Mesendoderm (in vitro differentiated cells): Measurements from ENCODE around the gene BRINP1.

Source experiments
- DNase-seq: peaks from one replicate; pipeline ENCODE4 v3.0.0; 2013
- H2AK5ac ChIP-seq: 2 replicates; pipeline ENCODE4 v1.6.1; 2013; ENCODE audit warnings: low read length, inconsistent platforms
- H2BK120ac ChIP-seq: 2 replicates; pipeline ENCODE4 v1.6.1; 2013; ENCODE audit warnings: low read depth, mild to moderate bottlenecking, low read length, moderate library complexity, mixed read lengths
- H2BK15ac ChIP-seq: replicated peaks from 2 replicates; pipeline ENCODE4 v1.6.1; 2013; ENCODE audit warnings: low read depth, mild to moderate bottlenecking, moderate library complexity
- H2BK5ac ChIP-seq: 2 replicates; pipeline ENCODE4 v1.6.1; 2013; ENCODE audit warnings: low read length, inconsistent platforms
- H3K18ac ChIP-seq: 2 replicates; pipeline ENCODE4 v1.6.1; 2013; ENCODE audit warnings: mild to moderate bottlenecking, low read length, mixed read lengths
- H3K23ac ChIP-seq: one replicate; pipeline ENCODE4 v1.6.1; 2013; ENCODE audit warnings: low read length
- H3K27ac ChIP-seq: 2 replicates; pipeline ENCODE4 v1.5.1; 2013; ENCODE audit warnings: low read depth, mild to moderate bottlenecking, inconsistent platforms, low read length, moderate library complexity
- H3K27me3 ChIP-seq: 2 replicates; pipeline ENCODE4 v1.6.1; 2013; ENCODE audit warnings: low read length, control low read depth, mild to moderate bottlenecking, inconsistent platforms; ENCODE audit not compliant: insufficient read depth, poor library complexity
- H3K36me3 ChIP-seq: 2 replicates; pipeline ENCODE4 v1.6.1; 2013; ENCODE audit warnings: low read length, inconsistent platforms; ENCODE audit not compliant: control insufficient read depth, insufficient read depth
- H3K4ac ChIP-seq: one replicate; pipeline ENCODE4 v1.6.1; 2013; ENCODE audit warnings: low read depth, mild to moderate bottlenecking, low read length, moderate library complexity
- H3K4me1 ChIP-seq: 2 replicates; pipeline ENCODE4 v1.6.1; 2013; ENCODE audit warnings: low read depth, low read length, inconsistent platforms; ENCODE audit not compliant: control insufficient read depth
- H3K4me2 ChIP-seq: 2 replicates; pipeline ENCODE4 v1.6.1; 2013; ENCODE audit warnings: low read length
- H3K4me3 ChIP-seq: 2 replicates; pipeline ENCODE4 v1.5.1; 2013; ENCODE audit warnings: mild to moderate bottlenecking, low read length
- H3K56ac ChIP-seq: one replicate; pipeline ENCODE4 v1.6.1; 2013; ENCODE audit warnings: low read length
- H3K79me1 ChIP-seq: 2 replicates; pipeline ENCODE4 v1.6.1; 2013; ENCODE audit warnings: low read length, inconsistent platforms
- H3K79me2 ChIP-seq: 2 replicates; pipeline ENCODE4 v1.6.1; 2013; ENCODE audit warnings: mild to moderate bottlenecking, low read length; ENCODE audit not compliant: control insufficient read depth, insufficient read depth
- H3K9ac ChIP-seq: 2 replicates; pipeline ENCODE4 v1.6.1; 2013; ENCODE audit warnings: low read length, inconsistent platforms
- H4K5ac ChIP-seq: one replicate; pipeline ENCODE4 v1.6.1; 2013; ENCODE audit warnings: low read length
- H4K8ac ChIP-seq: one replicate; pipeline ENCODE4 v1.6.1; 2013; ENCODE audit warnings: low read depth, mild to moderate bottlenecking, control low read depth, low read length, moderate library complexity
- whole genome bisulfite sequencing: extraction: QIAGEN DNeasy Blood & Tissue Kit; methylation state at CpG from one replicate; pipeline ENCODE4 v1.1.7; 2013; ENCODE audit warnings: low lambda C conversion rate, missing lambda C conversion rate; ENCODE audit not compliant: insufficient coverage; ENCODE audit errors: extremely low coverage; 5-methylcytosine and 5-hydroxymethylcytosine counted together

BRINP1 gene

DNA sequence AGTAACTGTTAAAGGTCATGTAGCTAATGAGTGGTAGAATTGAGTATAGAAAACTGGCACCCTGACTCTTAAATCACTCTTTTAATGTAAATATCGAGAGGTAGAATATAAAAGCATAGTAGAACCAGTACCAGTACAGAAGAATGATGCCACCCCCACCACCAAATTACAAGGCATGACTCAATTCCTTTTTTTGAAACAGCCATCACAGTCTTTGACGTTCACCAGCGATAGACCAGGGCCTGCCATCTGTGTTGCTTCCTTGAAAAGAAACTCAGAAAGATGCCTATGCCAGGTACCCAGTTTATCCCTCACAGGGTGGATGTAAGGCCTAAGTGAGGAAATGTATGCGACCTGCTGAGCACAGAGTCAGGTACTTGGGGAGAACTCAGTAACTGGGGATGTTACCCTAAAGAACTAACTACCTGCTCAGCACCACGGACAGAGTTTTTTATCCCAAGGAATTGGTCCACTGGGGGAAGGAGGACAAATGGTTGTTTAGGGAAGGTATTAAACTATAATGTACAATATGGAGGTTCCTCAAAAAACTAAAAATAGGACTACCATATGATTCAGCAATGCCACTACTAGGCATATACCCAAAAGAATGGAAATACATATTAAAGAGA is 116.5 kb downstream of the BRINP1 start:
- DNase-seq: peak; percentile 34
- Histone ChIP-seq H2BK120ac (no peak overlapping the region), H4K5ac (no peak overlapping the region), H3K9ac (no peak overlapping the region), H4K8ac (no peak overlapping the region), H3K79me2 (no peaks in the 10 kb centered on the region), H3K27ac (no peak overlapping the region), H3K4me3 (no peak overlapping the region), H3K27me3 (no peaks in the 10 kb centered on the region), H3K23ac (no peak overlapping the region), H3K36me3 (no peaks in the 10 kb centered on the region), H2BK5ac (no peak overlapping the region), H2BK15ac (no peak overlapping the region), H3K18ac (no peak overlapping the region), H3K4ac (no peak overlapping the region), H3K4me1 (no peaks in the 10 kb centered on the region), H3K4me2 (no peak overlapping the region), H3K79me1 (no peaks in the 10 kb centered on the region), H3K56ac (no peak overlapping the region), H2AK5ac (no peak overlapping the region)
- WGBS: no CpG with 5 or more reads among the region's 5 CpGs

DNA sequence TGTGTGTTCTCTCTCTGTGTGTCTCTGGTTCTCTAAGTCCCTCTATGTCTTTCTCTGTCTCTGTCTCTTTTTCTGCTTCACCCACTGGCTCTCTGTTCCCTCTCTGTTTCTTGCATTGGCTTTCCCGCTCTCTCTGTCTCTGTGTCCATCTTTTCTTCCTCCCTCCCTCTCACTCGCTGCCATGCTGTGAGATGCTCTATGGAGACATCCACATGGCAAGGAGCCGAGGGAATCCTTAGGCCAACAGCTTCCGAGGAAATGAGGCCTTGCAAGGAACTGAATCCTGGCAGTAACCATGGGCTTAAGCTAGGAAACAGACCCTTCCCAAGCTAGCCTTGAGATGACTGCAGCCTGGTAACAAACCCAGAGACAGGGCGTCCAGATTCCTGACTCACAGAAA is 117.3 kb downstream of the BRINP1 start:
- H3K4ac ChIP-seq: no peak overlapping the region
- no peak overlapping the region for H4K8ac ChIP-seq

DNA sequence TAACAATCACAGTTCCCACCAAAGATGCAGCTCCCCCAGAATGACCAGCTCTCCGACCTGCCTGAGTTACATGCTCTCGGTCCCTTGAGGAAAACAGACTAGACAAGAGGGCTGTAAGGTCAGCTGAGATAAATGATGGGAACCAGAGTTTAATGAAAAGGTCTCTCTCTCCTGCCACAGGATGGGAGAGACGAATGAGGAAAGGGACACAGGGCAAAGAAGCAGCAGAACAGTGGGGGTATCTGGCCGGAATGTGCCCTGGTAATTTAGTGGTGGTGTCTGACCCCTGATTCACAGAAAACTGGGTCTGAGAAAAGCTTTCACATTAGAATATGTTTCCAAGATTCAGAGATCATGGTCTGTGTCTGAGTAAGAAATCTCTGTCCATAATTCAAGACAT is 118.5 kb downstream of the BRINP1 start:
- no peak overlapping the region for H2BK5ac ChIP-seq
- H2AK5ac ChIP-seq: no peak overlapping the region
- no peak overlapping the region for H3K4me3 ChIP-seq
- no peaks in the 10 kb centered on the region for H3K79me1 ChIP-seq
- H3K4me2 ChIP-seq: no peak overlapping the region
- H3K27me3 ChIP-seq: no peaks in the 10 kb centered on the region
- no peak overlapping the region for H3K56ac ChIP-seq
- H4K8ac ChIP-seq: no peak overlapping the region
- H3K18ac ChIP-seq: no peak overlapping the region
- no peak overlapping the region for H3K27ac ChIP-seq
- no peaks in the 10 kb centered on the region for H3K36me3 ChIP-seq
- H3K4ac ChIP-seq: no peak overlapping the region
- no peak overlapping the region for H4K5ac ChIP-seq
- H3K9ac ChIP-seq: no peak overlapping the region
- no peaks in the 10 kb centered on the region for H3K4me1 ChIP-seq
- WGBS: no CpG with 5 or more reads among the region's 4 CpGs
- H2BK15ac ChIP-seq: no peak overlapping the region
- H3K23ac ChIP-seq: no peak overlapping the region
- DNase-seq: no peak
- no peak overlapping the region for H2BK120ac ChIP-seq
- H3K79me2 ChIP-seq: no peaks in the 10 kb centered on the region

More for the DNA sequence above, 117.3 kb downstream of the BRINP1 start:
- Histone ChIP-seq H3K9ac (no peak overlapping the region), H3K79me2 (no peaks in the 10 kb centered on the region), H2BK5ac (no peak overlapping the region), H3K18ac (no peak overlapping the region), H3K27ac (no peak overlapping the region), H2BK15ac (no peak overlapping the region), H3K4me1 (no peaks in the 10 kb centered on the region), H4K5ac (no peak overlapping the region), H3K4me2 (no peak overlapping the region), H3K56ac (no peak overlapping the region), H3K27me3 (no peaks in the 10 kb centered on the region), H2AK5ac (no peak overlapping the region), H3K36me3 (no peaks in the 10 kb centered on the region), H3K79me1 (no peaks in the 10 kb centered on the region), H3K23ac (no peak overlapping the region), H2BK120ac (no peak overlapping the region), H3K4me3 (no peak overlapping the region)
- WGBS: no CpG with 5 or more reads among the region's 5 CpGs
- DNase-seq: no peak

DNA sequence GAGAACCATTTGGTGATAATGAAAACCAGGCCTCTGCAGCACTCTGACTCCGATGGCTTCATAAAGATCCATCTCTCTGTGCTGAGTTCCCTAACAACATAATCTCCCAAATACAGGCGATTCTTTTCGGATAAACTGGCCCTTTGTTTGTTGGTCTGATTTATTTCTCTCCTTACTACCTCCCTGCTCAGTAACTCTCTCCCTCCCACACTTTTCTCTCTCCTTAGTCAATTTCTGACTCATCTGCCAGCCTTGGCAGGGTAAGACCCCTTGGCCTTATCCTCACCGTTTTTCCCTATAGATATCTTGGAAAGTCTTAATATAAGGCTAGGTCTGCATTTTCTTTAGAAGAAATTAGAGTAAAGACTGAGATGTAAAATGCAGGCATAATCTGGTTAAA is 128.7 kb downstream of the BRINP1 start:
- no CpG with 5 or more reads among the region's 4 CpGs for WGBS
- H3K36me3 ChIP-seq: no peaks in the 10 kb centered on the region
- H2BK15ac ChIP-seq: no peak overlapping the region
- H3K79me1 ChIP-seq: no peaks in the 10 kb centered on the region
- no peaks in the 10 kb centered on the region for H3K27me3 ChIP-seq
- H3K79me2 ChIP-seq: no peaks in the 10 kb centered on the region
- no peak overlapping the region for H3K27ac ChIP-seq
- no peak overlapping the region for H3K4ac ChIP-seq
- H4K5ac ChIP-seq: no peak overlapping the region
- H2BK5ac ChIP-seq: no peak overlapping the region
- no peak overlapping the region for H3K9ac ChIP-seq
- H2BK120ac ChIP-seq: no peak overlapping the region
- no peak overlapping the region for H3K4me3 ChIP-seq
- H3K56ac ChIP-seq: no peak overlapping the region
- no peak overlapping the region for H3K23ac ChIP-seq
- H3K4me2 ChIP-seq: no peak overlapping the region
- no peaks in the 10 kb centered on the region for H3K4me1 ChIP-seq
- H4K8ac ChIP-seq: no peak overlapping the region
- no peak overlapping the region for H2AK5ac ChIP-seq
- DNase-seq: peak; percentile 30
- H3K18ac ChIP-seq: no peak overlapping the region

DNA sequence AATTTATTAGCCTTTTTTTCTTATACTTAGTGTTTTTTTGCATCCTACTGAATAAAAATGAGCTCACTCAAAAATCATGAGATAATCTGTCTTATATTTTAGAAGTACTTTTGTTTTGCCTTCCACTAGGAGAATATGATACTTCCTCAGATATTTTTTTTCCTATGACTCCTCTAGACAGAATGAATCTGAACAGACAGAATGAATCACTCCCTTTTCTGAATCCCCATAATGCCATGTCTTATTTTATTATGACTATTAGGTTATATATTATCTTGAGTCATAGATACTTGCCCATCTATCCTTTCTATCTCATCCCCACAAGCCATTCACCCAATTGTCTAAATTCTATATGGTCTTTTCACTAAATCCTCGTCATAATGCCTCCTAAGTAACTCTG is 134.6 kb downstream of the BRINP1 start:
- Histone ChIP-seq H3K4me3 (no peak overlapping the region), H3K4ac (no peak overlapping the region), H2BK120ac (no peak overlapping the region), H3K27me3 (no peaks in the 10 kb centered on the region), H3K36me3 (no peaks in the 10 kb centered on the region), H3K79me1 (no peaks in the 10 kb centered on the region), H3K4me2 (no peak overlapping the region), H4K8ac (no peak overlapping the region), H3K4me1 (no peaks in the 10 kb centered on the region), H3K56ac (no peak overlapping the region), H2AK5ac (no peak overlapping the region), H3K23ac (no peak overlapping the region), H4K5ac (no peak overlapping the region), H3K27ac (no peak overlapping the region), H3K9ac (no peak overlapping the region), H2BK15ac (no peak overlapping the region), H3K18ac (no peak overlapping the region), H3K79me2 (no peaks in the 10 kb centered on the region), H2BK5ac (no peak overlapping the region)
- no CpG with 5 or more reads among the region's 1 CpG for WGBS
- no peak for DNase-seq

DNA sequence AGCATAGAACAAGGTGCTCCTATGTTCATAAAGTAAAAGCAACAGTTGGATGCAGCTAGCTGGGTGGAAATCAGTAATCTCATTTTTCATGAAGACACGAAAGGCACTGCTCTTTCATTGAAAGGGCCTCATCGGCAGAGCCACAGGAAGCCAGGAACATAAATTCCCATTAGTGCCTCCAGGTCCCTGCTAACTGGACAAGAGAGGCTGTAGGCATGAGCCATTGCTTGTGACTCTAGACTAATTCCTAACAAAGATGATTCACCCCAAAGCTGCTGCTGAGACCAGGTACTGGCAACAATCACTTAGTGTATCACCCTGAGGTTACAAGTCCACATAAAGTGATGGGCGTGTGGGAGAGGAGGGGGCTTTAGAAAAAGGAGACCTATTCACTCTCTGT is 141.8 kb downstream of the BRINP1 start:
- Histone ChIP-seq H4K8ac (no peak overlapping the region), H3K56ac (no peak overlapping the region), H3K79me1 (no peaks in the 10 kb centered on the region), H2AK5ac (no peak overlapping the region), H2BK15ac (no peak overlapping the region), H3K27ac (no peak overlapping the region), H4K5ac (no peak overlapping the region), H3K27me3 (no peaks in the 10 kb centered on the region), H3K4me2 (no peak overlapping the region), H3K23ac (no peak overlapping the region), H3K4me1 (no peaks in the 10 kb centered on the region), H2BK120ac (no peak overlapping the region), H2BK5ac (no peak overlapping the region), H3K9ac (no peak overlapping the region), H3K36me3 (no peaks in the 10 kb centered on the region), H3K79me2 (no peaks in the 10 kb centered on the region), H3K4me3 (no peak overlapping the region), H3K18ac (no peak overlapping the region), H3K4ac (no peak overlapping the region)
- no CpG with 5 or more reads among the region's 3 CpGs for WGBS
- no peak for DNase-seq
